H1 (cell line): ENCODE measurements around the gene VRK2. TPM values are rescaled to one million over a fixed set of nuclear protein-coding genes. Genes with fewer than 3 reads are reported as not detected.

Experiments used
- CTCF ChIA-PET: fragments of 300-600 bp; sonication (Branson Sonifier 250); formaldehyde crosslinking; loops from one replicate; lab custom pipeline; 2021; ENCODE audit not compliant: partially characterized antibody; lab: Charles Lee
- POLR2A ChIA-PET: fragments of 300-600 bp; sonication (Branson Sonifier 250); formaldehyde crosslinking; loops from one replicate; lab custom pipeline; 2021; ENCODE audit warnings: inconsistent platforms; ENCODE audit not compliant: partially characterized antibody; lab: Charles Lee
- DNase-seq, 2 experiments: peaks; one replicate each; pipeline versions ENCODE4 v3.0.0 to v3.0.0-alpha.2; 2010 to 2022; ENCODE audit warnings: low spot score in 2 of 2, low read depth in 1 of 2, mixed read lengths in 1 of 2
- FAIRE-seq: peaks from 2 replicates; lab custom pipeline; 2011; peaks lifted over from hg19 to GRCh38; lab: Jason Lieb, UNC
- H2AFZ ChIP-seq: 2 replicates; pipeline ENCODE4 v1.8.1; 2012; ENCODE audit warnings: low read length, inconsistent platforms
- H2AK5ac ChIP-seq: 2 replicates; pipeline ENCODE4 v1.6.1; 2013; ENCODE audit warnings: low read depth, low read length
- H2BK120ac ChIP-seq: replicated peaks from 2 replicates; pipeline ENCODE3; 2013; ENCODE audit warnings: low read depth, low read length, inconsistent platforms
- H2BK12ac ChIP-seq: 2 replicates; pipeline ENCODE4 v1.6.1; 2013; ENCODE audit warnings: low read depth, low read length
- H2BK15ac ChIP-seq: 2 replicates; pipeline ENCODE4 v1.6.1; 2013; ENCODE audit warnings: low read length
- H2BK20ac ChIP-seq: 2 replicates; pipeline ENCODE4 v1.6.1; 2013; ENCODE audit warnings: low read length
- H2BK5ac ChIP-seq: 2 replicates; pipeline ENCODE4 v1.6.1; 2013; ENCODE audit warnings: low read depth, low read length
- H3K14ac ChIP-seq: 2 replicates; pipeline ENCODE4 v1.6.1; 2013; ENCODE audit warnings: inconsistent platforms; ENCODE audit not compliant: insufficient read length
- H3K18ac ChIP-seq: 2 replicates; pipeline ENCODE4 v1.6.1; 2013; ENCODE audit warnings: low read length; ENCODE audit errors: extremely low read depth
- H3K23ac ChIP-seq: 2 replicates; pipeline ENCODE4 v1.6.1; 2013; ENCODE audit warnings: inconsistent platforms; ENCODE audit not compliant: insufficient read length
- H3K23me2 ChIP-seq: 2 replicates; pipeline ENCODE4 v1.6.1; 2013; ENCODE audit warnings: low read depth, low read length
- H3K27ac ChIP-seq: 2 replicates; pipeline ENCODE4 v1.6.1; 2011; ENCODE audit warnings: low read depth, low read length, inconsistent platforms
- H3K27me3 ChIP-seq, 4 experiments: replicated peaks in 1 of 4; 1 replicate in 1 of 4; 2 replicates in 3 of 4; pipeline versions ENCODE4 v1.6.1 to v1.8.1; 2011 to 2013; ENCODE audit warnings: low read length in 3 of 4, mild to moderate bottlenecking in 3 of 4, inconsistent platforms in 2 of 4, mixed read lengths in 2 of 4, moderate library complexity in 1 of 4; ENCODE audit not compliant: control insufficient read depth in 3 of 4, insufficient read depth in 3 of 4; ENCODE audit errors: extremely low read depth in 1 of 4
- H3K36me3 ChIP-seq, 4 experiments: 2 replicates each; pipeline versions ENCODE4 v1.6.1 to v1.8.1; 2011 to 2013; ENCODE audit warnings: mild to moderate bottlenecking in 4 of 4, low read length in 3 of 4, moderate library complexity in 2 of 4, control low read depth in 1 of 4, inconsistent platforms in 1 of 4; ENCODE audit not compliant: insufficient read depth in 4 of 4, control insufficient read depth in 2 of 4
- H3K4ac ChIP-seq: replicated peaks from 2 replicates; pipeline ENCODE3; 2013; ENCODE audit warnings: low read length, low read depth, mixed read lengths, inconsistent platforms; ENCODE audit not compliant: insufficient read length
- H3K4me1 ChIP-seq, 4 experiments: replicated peaks in 1 of 4; 1 replicate in 1 of 4; 2 replicates in 3 of 4; pipeline versions ENCODE4 v1.6.1 to v1.8.1; 2011 to 2013; ENCODE audit warnings: low read length in 3 of 4, inconsistent platforms in 2 of 4, mixed read lengths in 1 of 4; ENCODE audit not compliant: insufficient read depth in 4 of 4, control insufficient read depth in 3 of 4
- H3K4me2 ChIP-seq, 2 experiments: 2 replicates each; pipeline versions ENCODE4 v1.6.1 to v1.8.1; 2011 to 2013; ENCODE audit warnings: low read depth in 2 of 2, low read length in 2 of 2, control low read depth in 1 of 2, inconsistent platforms in 1 of 2, mild to moderate bottlenecking in 1 of 2; ENCODE audit not compliant: insufficient read depth in 1 of 2
- H3K4me3 ChIP-seq, 4 experiments: fragments of 200-600, 300-600 bp in 1 of 4; sonication (generic), shearing (Covaris generic), sonication (Bioruptor Twin) in 1 of 4; 2 replicates each; pipeline versions ENCODE4 v1.5.1 to v1.8.1; 2011 to 2016; ENCODE audit warnings: low read length in 4 of 4, low read depth in 3 of 4, control low read depth in 2 of 4, inconsistent platforms in 2 of 4, mild to moderate bottlenecking in 2 of 4, mixed read lengths in 1 of 4, moderate library complexity in 1 of 4; ENCODE audit not compliant: insufficient read depth in 2 of 4; ENCODE audit errors: extremely low read depth in 1 of 4
- H3K56ac ChIP-seq: replicated peaks from 2 replicates; pipeline ENCODE3; 2013; ENCODE audit warnings: low read depth, mild to moderate bottlenecking, mixed read lengths, low read length, inconsistent platforms; ENCODE audit not compliant: insufficient read length
- H3K79me1 ChIP-seq: 2 replicates; pipeline ENCODE4 v1.6.1; 2013; ENCODE audit warnings: low read depth, low read length, control low read depth
- H3K79me2 ChIP-seq, 2 experiments: 2 replicates each; pipeline versions ENCODE4 v1.6.1 to v1.8.1; 2012 to 2013; ENCODE audit warnings: low read length in 2 of 2, mild to moderate bottlenecking in 2 of 2, inconsistent platforms in 1 of 2; ENCODE audit not compliant: insufficient read depth in 2 of 2, control insufficient read depth in 1 of 2
- H3K9ac ChIP-seq, 4 experiments: replicated peaks in 1 of 4; 1 replicate in 1 of 4; 2 replicates in 3 of 4; pipeline versions ENCODE4 v1.6.1 to v1.8.1; 2011 to 2013; ENCODE audit warnings: low read depth in 3 of 4, low read length in 3 of 4, control low read depth in 2 of 4, mild to moderate bottlenecking in 2 of 4, moderate library complexity in 2 of 4, inconsistent platforms in 1 of 4; ENCODE audit errors: extremely low read depth in 1 of 4
- H3K9me3 ChIP-seq, 2 experiments: 2 replicates each; pipeline versions ENCODE4 v1.6.1 to v1.8.1; 2012 to 2013; ENCODE audit warnings: mild to moderate bottlenecking in 2 of 2, moderate library complexity in 2 of 2, control low read depth in 1 of 2, inconsistent platforms in 1 of 2, low read depth in 1 of 2, low read length in 1 of 2, mixed read lengths in 1 of 2; ENCODE audit not compliant: insufficient read depth in 2 of 2
- H4K20me1 ChIP-seq, 2 experiments: replicated peaks in 1 of 2; 2 replicates each; pipeline versions ENCODE3 to v1.8.1; 2011 to 2013; ENCODE audit warnings: inconsistent platforms in 2 of 2, low read length in 2 of 2, mild to moderate bottlenecking in 1 of 2; ENCODE audit not compliant: insufficient read depth in 2 of 2, control insufficient read depth in 1 of 2
- H4K5ac ChIP-seq: 2 replicates; pipeline ENCODE4 v1.6.1; 2013; ENCODE audit warnings: low read length, low read depth, mixed read lengths, inconsistent platforms; ENCODE audit not compliant: insufficient read length
- H4K8ac ChIP-seq: 2 replicates; pipeline ENCODE4 v1.8.0; 2013; ENCODE audit warnings: mild to moderate bottlenecking, moderate library complexity, low read length, inconsistent platforms; ENCODE audit not compliant: insufficient read depth; ENCODE audit errors: extremely low read depth
- H4K91ac ChIP-seq: replicated peaks from 2 replicates; pipeline ENCODE3; 2013; ENCODE audit warnings: low read length, mixed read lengths, inconsistent platforms; ENCODE audit not compliant: insufficient read length
- ASH2L ChIP-seq: fragments of 200-600, 300-600 bp; sonication (generic); IDR thresholded peaks from one replicate; pipeline ENCODE4 v1.7.1; 2017; ENCODE audit warnings: low read length
- ATF3 ChIP-seq: IDR thresholded peaks from 2 replicates; pipeline ENCODE4 v1.6.1; 2011; ENCODE audit warnings: low read depth, mild to moderate bottlenecking, low read length; ENCODE audit not compliant: insufficient read depth
- EGR1 ChIP-seq: IDR thresholded peaks from 2 replicates; pipeline ENCODE4 v1.6.1; 2011; ENCODE audit warnings: low read depth, low read length, borderline replicate concordance
- EZH2 ChIP-seq: fragments of 200-600 bp; sonication (generic); IDR thresholded peaks from 2 replicates; pipeline ENCODE4 v1.7.1; 2012; ENCODE audit warnings: low read depth, mild to moderate bottlenecking, moderate library complexity, low read length, inconsistent platforms; ENCODE audit not compliant: severe bottlenecking
- HDAC2 ChIP-seq, 2 experiments: fragments of 300-600 bp in 1 of 2; sonication (generic) in 1 of 2; IDR thresholded peaks; 2 replicates each; pipeline ENCODE4 v1.6.1; 2011 to 2012; ENCODE audit warnings: low read depth in 2 of 2, low read length in 2 of 2, mild to moderate bottlenecking in 2 of 2, moderate library complexity in 2 of 2, borderline replicate concordance in 1 of 2, inconsistent platforms in 1 of 2
- JUND ChIP-seq: IDR thresholded peaks from 2 replicates; pipeline ENCODE4 v1.6.1; 2011; ENCODE audit warnings: mild to moderate bottlenecking, improper control_type of control experiment, low read length
- MAX ChIP-seq: IDR thresholded peaks from 2 replicates; pipeline ENCODE4 v1.6.1; 2012; ENCODE audit warnings: inconsistent platforms
- POLR2AphosphoS5 ChIP-seq: IDR thresholded peaks from 2 replicates; pipeline ENCODE4 v1.6.1; 2011; ENCODE audit warnings: low read depth, low read length
- RBBP5 ChIP-seq: IDR thresholded peaks from 2 replicates; pipeline ENCODE4 v1.7.1; 2012; ENCODE audit warnings: low read depth, mild to moderate bottlenecking, inconsistent platforms, low read length, moderate library complexity, borderline replicate concordance
- RNF2 ChIP-seq: fragments of 200-900, 300-1000 bp; sonication (generic); IDR thresholded peaks from 2 replicates; pipeline ENCODE4 v1.7.1; 2016; ENCODE audit warnings: borderline replicate concordance, low read depth, mild to moderate bottlenecking, antibody characterized with exemption, low read length; ENCODE audit not compliant: poor library complexity, severe bottlenecking; ENCODE audit errors: missing control alignments
- YY1 ChIP-seq: IDR thresholded peaks from 2 replicates; pipeline ENCODE4 v1.6.1; 2011; ENCODE audit warnings: low read depth, mild to moderate bottlenecking, low read length
- polyA plus RNA-seq, 7 experiments: library from polyadenylated mRNA; depleted of rRNA in 3 of 7; stranded (reverse) in 5 of 7; unstranded in 2 of 7; fragments of >200 nt in 5 of 7; fragments of 200-250 nt in 2 of 7; gene quantifications; 1 replicate in 5 of 7; 2 replicates in 1 of 7; 4 replicates in 1 of 7; pipeline versions ENCODE4 v1.2.1 to v1.2.3, GENCODE V29; 2011 to 2013; ENCODE audit warnings: missing spikeins in 2 of 7, mixed read lengths in 2 of 7
- total RNA-seq: library from RNA; stranded (reverse); fragmentation: NEBNext Ultra II Directional; extraction: Animal tissue kit (Norgen Biotek cat#: 25700); gene quantifications from 2 replicates; pipeline ENCODE4 v1.2.1, GENCODE V29; 2021
- TF ChIP-seq, protein P1 (sequence below): IDR thresholded peaks from 2 replicates; pipeline ENCODE4 v1.6.1; 2012; ENCODE audit warnings: low read length, inconsistent platforms

The VRK2 gene
- total and polyA plus RNA-seq, 2 of the 8 experiments (the other 6 are each of a cell fraction or from before 2014, with no cell fraction given) = 7.6 to 27.8 TPM

GRCh38 chr2:58156780-58157179, 110.2 kb downstream of the VRK2 start:
- H2BK15ac ChIP-seq = no peak overlapping the region
- no peak for FAIRE-seq
- no peak overlapping the region for H2BK5ac ChIP-seq
- H2BK20ac ChIP-seq = no peak overlapping the region
- H2BK120ac ChIP-seq = no peak overlapping the region
- H2AFZ ChIP-seq = no peak overlapping the region
- H3K56ac ChIP-seq = no peak overlapping the region
- no peak for DNase-seq
- H3K36me3 ChIP-seq = peaks cover 0 to 32% (median 18%) of the 10 kb centered on the region in 4 experiments; a peak in 6 of 8 replicates
- H3K27me3 ChIP-seq = no peaks in the 10 kb centered on the region
- H3K4me3 ChIP-seq = no peak overlapping the region
- no peak overlapping the region for H4K91ac ChIP-seq
- no peak overlapping the region for H3K4me2 ChIP-seq
- ChIA-PET POLR2A (no interaction called here), CTCF (interaction anchor here (0.9 to 1.7 kb wide), 3 partner anchors 12 to 291 kb away, joined by 4 to 6 read pairs (median 4); no protein-coding TSS in a partner anchor)
- H3K14ac ChIP-seq = no peak overlapping the region
- no peaks in the 10 kb centered on the region; the same call in 1 of the 2 replicates for H3K79me1 ChIP-seq
- H4K5ac ChIP-seq = no peak overlapping the region
- H2AK5ac ChIP-seq = no peak overlapping the region
- H3K4ac ChIP-seq = no peak overlapping the region
- H3K23me2 ChIP-seq = no peaks in the 10 kb centered on the region
- H2BK12ac ChIP-seq = no peak overlapping the region
- no peak overlapping the region for H3K9ac ChIP-seq
- no peaks in the 10 kb centered on the region for H3K9me3 ChIP-seq
- no peak overlapping the region for H3K23ac ChIP-seq
- no peak overlapping the region for H3K27ac ChIP-seq
- H4K20me1 ChIP-seq = peaks cover 0 to 3% of the 10 kb centered on the region in 2 experiments
- H3K18ac ChIP-seq = no peak overlapping the region
- H3K4me1 ChIP-seq = no peaks in the 10 kb centered on the region
- no peaks in the 10 kb centered on the region for H3K79me2 ChIP-seq
- no peak overlapping the region for H4K8ac ChIP-seq
- no peak for TF ChIP-seq RNF2
- TF ChIP-seq YY1 = no peak
- TF ChIP-seq POLR2AphosphoS5 = no peak
- no peak for TF ChIP-seq ASH2L
- no peak for TF ChIP-seq JUND
- TF ChIP-seq EGR1 = no peak
- TF ChIP-seq, protein P1, sequence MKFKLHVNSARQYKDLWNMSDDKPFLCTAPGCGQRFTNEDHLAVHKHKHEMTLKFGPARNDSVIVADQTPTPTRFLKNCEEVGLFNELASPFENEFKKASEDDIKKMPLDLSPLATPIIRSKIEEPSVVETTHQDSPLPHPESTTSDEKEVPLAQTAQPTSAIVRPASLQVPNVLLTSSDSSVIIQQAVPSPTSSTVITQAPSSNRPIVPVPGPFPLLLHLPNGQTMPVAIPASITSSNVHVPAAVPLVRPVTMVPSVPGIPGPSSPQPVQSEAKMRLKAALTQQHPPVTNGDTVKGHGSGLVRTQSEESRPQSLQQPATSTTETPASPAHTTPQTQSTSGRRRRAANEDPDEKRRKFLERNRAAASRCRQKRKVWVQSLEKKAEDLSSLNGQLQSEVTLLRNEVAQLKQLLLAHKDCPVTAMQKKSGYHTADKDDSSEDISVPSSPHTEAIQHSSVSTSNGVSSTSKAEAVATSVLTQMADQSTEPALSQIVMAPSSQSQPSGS = no peak
- TF ChIP-seq RBBP5 = no peak
- no peak for TF ChIP-seq ATF3
- no peak for TF ChIP-seq HDAC2 (IDR thresholded peaks at IDR 0.05; ENCODE audit: borderline replicate concordance in 1 of 2, low read depth in 2 of 2, low read length in 2 of 2)
- TF ChIP-seq EZH2 = no peak
- no peak for TF ChIP-seq MAX
